ENCODE measurements around the gene DNMBP. TPM values are rescaled to one million over a fixed set of nuclear protein-coding genes. Genes with fewer than 3 reads are reported as not detected.
"Not testable (repeated sequence)": the region's sequence is repeated elsewhere in the genome, so short reads cannot be mapped to it uniquely, and the experiment has no call there.

Gene DNMBP
- total and polyA plus RNA-seq, 4 experiments from 2014 or later: 1.4 to 4.0 (median 3.8) TPM; not detected in 1

DNA sequence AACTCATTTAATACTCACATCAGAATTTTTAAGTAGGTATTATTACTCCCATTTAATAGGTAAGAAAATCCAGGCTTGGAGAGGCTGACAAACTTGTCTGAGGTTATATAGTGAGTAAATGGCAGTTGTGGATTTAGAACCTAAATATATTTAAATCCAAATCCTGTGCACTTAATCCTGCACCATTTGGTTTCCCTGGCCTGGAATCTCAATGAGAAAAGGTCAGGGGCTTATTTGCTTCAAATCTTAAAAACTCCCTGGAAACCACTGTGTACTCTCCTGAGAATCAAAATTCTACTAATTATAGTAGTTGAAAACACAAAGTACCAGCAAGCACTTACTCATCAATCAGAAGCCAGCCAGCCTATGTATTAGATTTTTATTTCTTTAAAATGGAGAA is 97.7 kb downstream of the DNMBP start:
- intact Hi-C loops (cut with micrococcal nuclease): no loop called here
- Mint-ChIP-seq H3K9me3 (no peaks in the 10 kb centered on the region), H3K4me1 (no peaks in the 10 kb centered on the region), H3K36me3 (peaks cover 8 to 16% of the 10 kb centered on the region in 2 donors), H3K4me3 (no peak overlapping the region), H3K27ac (no peak overlapping the region), H3K27me3 (no peaks in the 10 kb centered on the region)
- DNase-seq: no peak
- no peaks in the 10 kb centered on the region for H3K36me3 ChIP-seq (ENCODE audit: insufficient read depth, low read length)
- CTCF ChIA-PET (ENCODE audit: partially characterized antibody): no interaction called here
- H3K4me3 ChIP-seq (ENCODE audit: low read length in 2 of 2): no peak overlapping the region
- H3K4me1 ChIP-seq (ENCODE audit: insufficient read depth, low read length): no peaks in the 10 kb centered on the region
- H3K9me3 ChIP-seq (ENCODE audit: control insufficient read depth in 1 of 2, low read length in 2 of 2): no peaks in the 10 kb centered on the region
- H3K27ac ChIP-seq (ENCODE audit: low read depth, low read length): no peak overlapping the region
- no peaks in the 10 kb centered on the region for H3K27me3 ChIP-seq (ENCODE audit: insufficient read depth, low read length)
- POLR2A ChIA-PET (ENCODE audit: partially characterized antibody): no interaction called here

DNA sequence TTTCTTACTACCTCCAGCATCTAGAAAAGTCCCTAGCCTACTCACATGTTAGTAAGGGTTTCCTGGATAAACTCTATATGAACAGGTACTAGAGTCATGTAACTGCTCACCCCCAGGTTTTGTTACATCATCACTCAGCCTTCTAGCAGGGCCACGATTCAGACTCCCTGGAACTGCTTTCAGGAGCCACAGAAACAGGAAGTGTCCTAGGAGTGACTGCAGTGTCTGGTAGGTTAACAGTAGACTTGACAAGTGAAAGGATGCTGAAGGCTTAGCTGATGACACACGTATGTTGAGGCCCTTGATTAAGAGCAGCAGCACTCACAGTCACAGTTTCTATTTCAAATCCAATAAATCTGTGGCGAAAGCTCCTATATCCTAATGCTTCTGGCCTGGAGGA is 101.2 kb downstream of the DNMBP start:
- Histone ChIP-seq H3K4me1 (ENCODE audit: insufficient read depth, low read length) (no peaks in the 10 kb centered on the region), H3K9me3 (ENCODE audit: control insufficient read depth in 1 of 2, low read length in 2 of 2) (no peaks in the 10 kb centered on the region), H3K27ac (ENCODE audit: low read depth, low read length) (no peak overlapping the region), H3K4me3 (ENCODE audit: low read length in 2 of 2) (no peak overlapping the region), H3K27me3 (ENCODE audit: insufficient read depth, low read length) (no peaks in the 10 kb centered on the region), H3K36me3 (ENCODE audit: insufficient read depth, low read length) (no peaks in the 10 kb centered on the region)
- peaks cover 0 to 3% (median 0%) of the 10 kb centered on the region in 4 donors for H3K4me1 Mint-ChIP-seq
- no peak overlapping the region for H3K4me3 Mint-ChIP-seq
- CTCF ChIA-PET (ENCODE audit: partially characterized antibody): no interaction called here
- no peak for DNase-seq
- no peaks in the 10 kb centered on the region for H3K9me3 Mint-ChIP-seq
- POLR2A ChIA-PET (ENCODE audit: partially characterized antibody): no interaction called here
- no peaks in the 10 kb centered on the region for H3K27me3 Mint-ChIP-seq
- intact Hi-C loops (cut with micrococcal nuclease): no loop called here
- H3K27ac Mint-ChIP-seq: no peak overlapping the region
- H3K36me3 Mint-ChIP-seq: peaks cover 8 to 35% of the 10 kb centered on the region in 2 donors

DNA sequence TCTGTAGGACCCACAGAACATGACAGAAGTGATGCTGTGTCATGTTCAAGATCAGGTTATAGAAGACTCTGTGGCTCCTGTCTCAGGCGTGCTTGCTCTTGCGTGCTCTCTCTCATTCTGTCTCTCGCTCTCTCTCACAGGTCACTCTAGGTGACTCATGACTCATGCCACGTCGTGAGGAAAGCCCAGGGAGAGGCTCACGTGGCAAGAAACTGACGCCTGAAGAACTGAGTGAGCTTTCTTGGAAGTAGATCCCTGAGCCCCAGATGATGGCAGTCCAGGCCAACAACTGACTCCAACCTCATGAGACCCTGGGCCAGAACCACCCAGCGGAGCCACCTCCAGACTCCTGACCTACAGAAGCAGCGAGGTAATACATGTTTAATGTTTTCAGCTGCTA is 103.3 kb downstream of the DNMBP start:
- Mint-ChIP-seq H3K9me3 (no peaks in the 10 kb centered on the region), H3K4me3 (no peak overlapping the region), H3K36me3 (peaks cover 8 to 36% of the 10 kb centered on the region in 2 donors), H3K4me1 (peaks cover 0 to 4% (median 0%) of the 10 kb centered on the region in 4 donors), H3K27ac (no peak overlapping the region), H3K27me3 (no peaks in the 10 kb centered on the region)
- POLR2A ChIA-PET (ENCODE audit: partially characterized antibody): no interaction called here
- H3K27ac ChIP-seq (ENCODE audit: low read depth, low read length): no peak overlapping the region
- intact Hi-C loops (cut with micrococcal nuclease): no loop called here
- no peaks in the 10 kb centered on the region for H3K4me1 ChIP-seq (ENCODE audit: insufficient read depth, low read length)
- no peak for DNase-seq
- H3K4me3 ChIP-seq (ENCODE audit: low read length in 2 of 2): no peak overlapping the region
- CTCF ChIA-PET (ENCODE audit: partially characterized antibody): no interaction called here
- H3K36me3 ChIP-seq (ENCODE audit: insufficient read depth, low read length): no peaks in the 10 kb centered on the region
- H3K27me3 ChIP-seq (ENCODE audit: insufficient read depth, low read length): no peaks in the 10 kb centered on the region
- no peaks in the 10 kb centered on the region for H3K9me3 ChIP-seq (ENCODE audit: control insufficient read depth in 1 of 2, low read length in 2 of 2)

DNA sequence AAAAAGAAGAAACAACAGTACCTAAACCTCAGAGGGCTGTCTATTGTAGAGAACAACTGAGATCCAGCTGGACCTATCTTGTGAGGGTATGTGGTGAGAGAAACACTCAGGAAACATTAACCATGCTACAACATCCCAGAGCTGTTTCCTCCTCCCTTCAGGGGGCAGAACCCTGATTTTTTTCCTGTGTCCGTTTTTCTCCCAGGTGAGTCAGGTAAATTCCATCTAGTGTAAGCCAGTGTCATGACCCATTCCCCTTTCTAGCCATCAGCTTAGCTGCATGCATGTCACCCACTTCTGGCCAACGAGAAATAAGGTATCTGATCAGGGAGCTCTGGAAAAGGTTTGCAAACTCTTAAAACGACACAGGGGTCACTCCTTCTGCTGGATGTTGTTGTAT is 103.8 kb downstream of the DNMBP start:
- H3K9me3 ChIP-seq (ENCODE audit: control insufficient read depth in 1 of 2, low read length in 2 of 2): no peaks in the 10 kb centered on the region
- H3K4me3 ChIP-seq (ENCODE audit: low read length in 2 of 2): no peak overlapping the region
- ChIA-PET CTCF (ENCODE audit: partially characterized antibody) (interaction anchor here (1.3 kb wide), 1 partner anchor 60 kb away, joined by 4 read pairs; no protein-coding TSS in a partner anchor), POLR2A (ENCODE audit: partially characterized antibody) (no interaction called here)
- Mint-ChIP-seq H3K27me3 (no peaks in the 10 kb centered on the region), H3K4me1 (peaks cover 0 to 4% (median 0%) of the 10 kb centered on the region in 4 donors), H3K9me3 (no peaks in the 10 kb centered on the region), H3K4me3 (no peak overlapping the region), H3K36me3 (peaks cover 8 to 36% of the 10 kb centered on the region in 2 donors), H3K27ac (no peak overlapping the region)
- no peaks in the 10 kb centered on the region for H3K4me1 ChIP-seq (ENCODE audit: insufficient read depth, low read length)
- no peaks in the 10 kb centered on the region for H3K27me3 ChIP-seq (ENCODE audit: insufficient read depth, low read length)
- no peaks in the 10 kb centered on the region for H3K36me3 ChIP-seq (ENCODE audit: insufficient read depth, low read length)
- intact Hi-C loops (cut with micrococcal nuclease): no loop called here
- DNase-seq: no peak
- H3K27ac ChIP-seq (ENCODE audit: low read depth, low read length): no peak overlapping the region

- POLR2A ChIA-PET (ENCODE audit: partially characterized antibody): no interaction called here
- no peak overlapping the region for H3K27ac ChIP-seq (ENCODE audit: low read depth, low read length)
- CTCF ChIA-PET (ENCODE audit: partially characterized antibody): interaction anchor here (0.5 kb wide), 1 partner anchor 189 kb away, joined by 3 read pairs; no protein-coding TSS in a partner anchor
- no peak overlapping the region for H3K4me3 Mint-ChIP-seq
- H3K27me3 ChIP-seq (ENCODE audit: insufficient read depth, low read length): no peaks in the 10 kb centered on the region
- H3K36me3 ChIP-seq (ENCODE audit: insufficient read depth, low read length): no peaks in the 10 kb centered on the region
- intact Hi-C loops (cut with micrococcal nuclease): no loop called here
- no peaks in the 10 kb centered on the region for H3K9me3 ChIP-seq (ENCODE audit: control insufficient read depth in 1 of 2, low read length in 2 of 2)
- no peak for DNase-seq
- H3K4me1 Mint-ChIP-seq: no peaks in the 10 kb centered on the region
- peaks cover 37 to 39% of the 10 kb centered on the region in 2 donors for H3K36me3 Mint-ChIP-seq
- H3K4me1 ChIP-seq (ENCODE audit: insufficient read depth, low read length): no peaks in the 10 kb centered on the region
- no peaks in the 10 kb centered on the region for H3K27me3 Mint-ChIP-seq
- no peaks in the 10 kb centered on the region for H3K9me3 Mint-ChIP-seq
- H3K4me3 ChIP-seq (ENCODE audit: low read length in 2 of 2): no peak overlapping the region
- peak overlapping the region in 1 of 7 donors; percentile 37 for H3K27ac Mint-ChIP-seq
Observed at GRCh38 chr10:99895867-99896266, 113.9 kb downstream of the DNMBP start.

GRCh38 chr10:99895066-99895465 is 114.7 kb downstream of the DNMBP start:
- H3K27me3 ChIP-seq (ENCODE audit: insufficient read depth, low read length); H3K36me3 ChIP-seq (ENCODE audit: insufficient read depth, low read length); intact Hi-C loops (cut with micrococcal nuclease); H3K27me3 Mint-ChIP-seq; H3K9me3 Mint-ChIP-seq; H3K9me3 ChIP-seq (ENCODE audit: control insufficient read depth in 1 of 2, low read length in 2 of 2); POLR2A ChIA-PET (ENCODE audit: partially characterized antibody); H3K4me3 Mint-ChIP-seq; H3K4me3 ChIP-seq (ENCODE audit: low read length in 2 of 2); H3K4me1 ChIP-seq (ENCODE audit: insufficient read depth, low read length); H3K27ac Mint-ChIP-seq; H3K27ac ChIP-seq (ENCODE audit: low read depth, low read length); DNase-seq; H3K4me1 Mint-ChIP-seq: not testable (repeated sequence)
- H3K36me3 Mint-ChIP-seq: peaks cover 37 to 39% of the 10 kb centered on the region in 2 donors
- CTCF ChIA-PET (ENCODE audit: partially characterized antibody): interaction anchor here (0.6 to 0.9 kb wide), 2 partner anchors 8 to 172 kb away, joined by 3 read pairs; no protein-coding TSS in a partner anchor

- no peak overlapping the region for H3K27ac Mint-ChIP-seq
- H3K9me3 Mint-ChIP-seq: no peaks in the 10 kb centered on the region
- no peaks in the 10 kb centered on the region for H3K27me3 ChIP-seq (ENCODE audit: insufficient read depth, low read length)
- H3K4me1 Mint-ChIP-seq: no peaks in the 10 kb centered on the region
- H3K27ac ChIP-seq (ENCODE audit: low read depth, low read length): no peak overlapping the region
- H3K4me1 ChIP-seq (ENCODE audit: insufficient read depth, low read length): no peaks in the 10 kb centered on the region
- no peak overlapping the region for H3K4me3 ChIP-seq (ENCODE audit: low read length in 2 of 2)
- POLR2A ChIA-PET (ENCODE audit: partially characterized antibody): no interaction called here
- intact Hi-C loops (cut with micrococcal nuclease): no loop called here
- no peaks in the 10 kb centered on the region for H3K27me3 Mint-ChIP-seq
- no peaks in the 10 kb centered on the region for H3K36me3 ChIP-seq (ENCODE audit: insufficient read depth, low read length)
- CTCF ChIA-PET (ENCODE audit: partially characterized antibody): interaction anchor here (0.6 to 0.9 kb wide), 2 partner anchors 8 to 171 kb away, joined by 3 read pairs; no protein-coding TSS in a partner anchor
- peaks cover 36 to 37% of the 10 kb centered on the region in 2 donors for H3K36me3 Mint-ChIP-seq
- no peaks in the 10 kb centered on the region for H3K9me3 ChIP-seq (ENCODE audit: control insufficient read depth in 1 of 2, low read length in 2 of 2)
- H3K4me3 Mint-ChIP-seq: no peak overlapping the region
- no peak for DNase-seq
Observed at GRCh38 chr10:99894613-99895012, 115.1 kb downstream of the DNMBP start.

DNA sequence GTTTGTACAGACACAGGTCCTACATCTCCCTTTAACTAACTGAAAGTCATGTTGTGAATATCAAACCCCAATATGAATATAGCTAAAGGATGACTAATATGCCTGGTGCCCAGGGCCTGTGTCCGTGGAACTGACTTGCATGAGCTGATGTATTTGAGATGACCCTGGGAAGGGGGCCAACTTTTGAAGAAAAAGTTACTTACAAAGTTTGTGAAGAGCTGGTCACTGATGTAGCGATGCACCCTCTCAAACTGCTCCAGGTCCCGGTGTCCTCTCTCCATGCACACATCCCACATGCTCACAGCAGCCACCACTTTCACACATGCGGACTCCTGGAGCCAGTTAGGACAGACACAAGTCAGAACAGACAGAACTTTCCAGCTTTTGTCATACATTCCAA is 121.1 kb downstream of the DNMBP start:
- Mint-ChIP-seq H3K4me3 (no peak overlapping the region), H3K27ac (no peak overlapping the region), H3K9me3 (no peaks in the 10 kb centered on the region), H3K27me3 (no peaks in the 10 kb centered on the region), H3K4me1 (no peaks in the 10 kb centered on the region), H3K36me3 (peaks cover 16 to 28% of the 10 kb centered on the region in 2 donors)
- Histone ChIP-seq H3K4me3 (ENCODE audit: low read length in 2 of 2) (no peak overlapping the region), H3K27ac (ENCODE audit: low read depth, low read length) (no peak overlapping the region), H3K27me3 (ENCODE audit: insufficient read depth, low read length) (no peaks in the 10 kb centered on the region), H3K4me1 (ENCODE audit: insufficient read depth, low read length) (no peaks in the 10 kb centered on the region), H3K9me3 (ENCODE audit: control insufficient read depth in 1 of 2, low read length in 2 of 2) (no peaks in the 10 kb centered on the region), H3K36me3 (ENCODE audit: insufficient read depth, low read length) (no peaks in the 10 kb centered on the region)
- intact Hi-C loops (cut with micrococcal nuclease): no loop called here
- CTCF ChIA-PET (ENCODE audit: partially characterized antibody): interaction anchor here (1.1 kb wide), 1 partner anchor 43 kb away, joined by 3 read pairs; no protein-coding TSS in a partner anchor
- DNase-seq: no peak
- POLR2A ChIA-PET (ENCODE audit: partially characterized antibody): no interaction called here

All from CD4-positive, alpha-beta memory T cell (primary cell).